Colonic mucosa (tissue), 4 donors: ENCODE data around the gene CBS. TPM values are rescaled to one million over a fixed set of nuclear protein-coding genes. Genes with fewer than 3 reads are reported as not detected.

ENCODE experiments used
- DNase-seq: peaks from one replicate; pipeline ENCODE4 v3.0.0-alpha.2; 2020
- H3K27ac ChIP-seq: fragments of 200-600 bp; one replicate; pipeline ENCODE4 v1.8.0; 2021
- H3K27me3 ChIP-seq: fragments of 200-600 bp; one replicate; pipeline ENCODE4 v1.8.0; 2021
- H3K36me3 ChIP-seq: fragments of 200-600 bp; one replicate; pipeline ENCODE4 v1.8.0; 2021
- H3K4me1 ChIP-seq: fragments of 200-600 bp; one replicate; pipeline ENCODE4 v1.8.0; 2021; ENCODE audit warnings: mild to moderate bottlenecking
- H3K4me3 ChIP-seq: fragments of 200-600 bp; one replicate; pipeline ENCODE4 v1.8.0; 2021
- H3K9ac ChIP-seq, 2 donors: one replicate each; pipeline ENCODE4 v1.7.0; 2013; ENCODE audit warnings: control low read depth in 2 of 2, low read depth in 2 of 2, low read length in 2 of 2
- H3K9me3 ChIP-seq: fragments of 200-600 bp; one replicate; pipeline ENCODE4 v1.8.0; 2021
- CTCF ChIP-seq: fragments of 200-600 bp; IDR thresholded peaks from one replicate; pipeline ENCODE4 v1.8.0; 2022; ENCODE audit warnings: antibody characterized with exemption, mild to moderate bottlenecking
- intact Hi-C: fragments of 100-400 bp; cut with DNase I; formaldehyde crosslinking; loops from one replicate; pipeline ENCODE4 v1.14.1; 2022
- total RNA-seq, 2 donors: library from RNA; stranded (reverse); fragmentation: NEBNext Ultra II Directional in 1 of 2; extraction: Animal tissue kit (Norgen Biotek cat#: 25700) in 1 of 2; gene quantifications; one replicate each; pipeline ENCODE4 v1.2.1, GENCODE V29; 2021
- donor health status: healthy.
- donor health status: DM: no; HTN: no; CAD: no.
- donor health status: DM: no; HTN: no; CAD: no.

Gene CBS
- total RNA-seq, 2 donors from 2014 or later = 2.7 to 14.7 TPM

- no peaks in the 10 kb centered on the region for H3K36me3 ChIP-seq
- H3K27me3 ChIP-seq = no peaks in the 10 kb centered on the region
- no peak for DNase-seq
- no peaks in the 10 kb centered on the region for H3K4me1 ChIP-seq
- no peaks in the 10 kb centered on the region for H3K9me3 ChIP-seq
- no peak overlapping the region for H3K27ac ChIP-seq
- no peak for TF ChIP-seq CTCF
- H3K9ac ChIP-seq = no peak overlapping the region
- H3K4me3 ChIP-seq = no peak overlapping the region
- intact Hi-C loops = no loop called here
Measured at GRCh38 chr21:43020771-43021170, 54.9 kb downstream of the CBS start.

- Histone ChIP-seq H3K27ac (no peak overlapping the region), H3K36me3 (no peaks in the 10 kb centered on the region), H3K4me1 (no peaks in the 10 kb centered on the region), H3K4me3 (no peak overlapping the region), H3K27me3 (no peaks in the 10 kb centered on the region), H3K9ac (no peak overlapping the region), H3K9me3 (no peaks in the 10 kb centered on the region)
- no peak for DNase-seq
- intact Hi-C loops = no loop called here
- TF ChIP-seq CTCF = no peak
Measured at GRCh38 chr21:43020177-43020576, 55.5 kb downstream of the CBS start.

GRCh38 chr21:43018519-43018918 lies 57.1 kb downstream of the CBS start:
- Histone ChIP-seq H3K36me3 (no peaks in the 10 kb centered on the region), H3K4me3 (no peak overlapping the region), H3K9me3 (no peaks in the 10 kb centered on the region), H3K9ac (no peak overlapping the region), H3K4me1 (no peaks in the 10 kb centered on the region), H3K27me3 (no peaks in the 10 kb centered on the region), H3K27ac (no peak overlapping the region)
- no peak for TF ChIP-seq CTCF
- no peak for DNase-seq
- intact Hi-C loops = no loop called here

- H3K36me3 ChIP-seq = peaks cover under 1% of the 10 kb centered on the region
- intact Hi-C loops = no loop called here
Measured at GRCh38 chr21:43016728-43017127, 58.9 kb downstream of the CBS start.

DNA sequence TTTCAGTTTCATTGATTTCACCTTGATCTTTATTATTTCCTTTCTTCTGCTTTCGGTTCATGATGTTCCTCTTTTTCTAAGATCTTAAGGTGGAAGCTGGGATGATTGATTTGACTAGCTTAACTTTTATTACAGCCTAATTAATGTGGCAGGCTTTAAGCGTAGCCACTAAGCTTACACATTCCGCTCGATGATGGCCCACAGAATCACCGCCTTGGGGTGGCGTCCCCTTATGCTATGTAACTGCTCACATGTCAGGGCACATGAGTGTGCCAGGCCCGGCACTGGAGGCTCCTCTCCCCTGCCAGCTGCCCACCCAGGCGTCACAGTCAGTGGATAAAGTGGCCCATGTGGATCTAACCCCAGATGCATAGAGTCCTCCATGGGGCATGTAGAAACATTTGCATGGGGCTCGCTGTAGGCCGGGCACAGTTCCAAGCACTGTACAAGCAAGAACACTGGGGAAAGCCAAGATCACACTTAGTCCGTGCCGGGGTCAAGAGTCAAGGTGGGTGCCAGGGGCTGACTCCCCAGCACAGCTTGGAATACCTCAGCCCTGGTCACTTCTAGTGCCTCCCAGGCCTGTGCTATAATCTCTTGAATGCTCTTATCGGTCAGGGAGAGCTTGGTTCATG lies 59.6 kb downstream of the CBS start:
- DNase-seq = no peak
- no peaks in the 10 kb centered on the region for H3K4me1 ChIP-seq
- H3K9ac ChIP-seq = no peak overlapping the region
- TF ChIP-seq CTCF = no peak
- H3K36me3 ChIP-seq = peaks cover 5% of the 10 kb centered on the region
- intact Hi-C loops = no loop called here
- no peaks in the 10 kb centered on the region for H3K27me3 ChIP-seq
- no peak overlapping the region for H3K27ac ChIP-seq
- no peak overlapping the region for H3K4me3 ChIP-seq
- H3K9me3 ChIP-seq = no peaks in the 10 kb centered on the region

More at GRCh38 chr21:43016728-43017127, 58.9 kb downstream of the CBS start:
- Histone ChIP-seq H3K9ac (no peak overlapping the region), H3K27me3 (no peaks in the 10 kb centered on the region), H3K4me3 (no peak overlapping the region), H3K9me3 (no peaks in the 10 kb centered on the region), H3K4me1 (no peaks in the 10 kb centered on the region), H3K27ac (no peak overlapping the region)
- DNase-seq = no peak
- TF ChIP-seq CTCF = no peak
